Left kidney (tissue), 8 donors: ENCODE results near the gene WFDC2. TPM values are rescaled to one million over a fixed set of nuclear protein-coding genes. Genes with fewer than 3 reads are reported as not detected.
A peak's percentile ranks its signal among the peaks of the same experiment; 100 is the strongest.

Source experiments
- DNase-seq: peaks from one replicate; pipeline ENCODE4 v3.0.0-alpha.2; 2013
- long read RNA-seq, 8 donors: transcript quantifications; one replicate each; lab custom pipeline, GENCODE V29; 2026
- polyA plus RNA-seq: library from polyadenylated mRNA; unstranded; fragments of 120-200 nt; gene quantifications from one replicate; pipeline ENCODE4 v1.2.1, GENCODE V29; 2013; ENCODE audit not compliant: insufficient read length

Gene WFDC2
- polyA plus RNA-seq, result 164 TPM
- long read RNA-seq, donor 1, transcript WFDC2-203 (2 exons, 818 nt), result minor isoform, 27 of 128 reads
- long read RNA-seq, donor 1, transcript WFDC2-204 (4 exons, 614 nt), result major isoform, 76 of 128 reads
- long read RNA-seq, donor 1, partial matches to known transcripts, result 22 of 128 reads
- long read RNA-seq, donor 1, other reads (novel, unspliced or antisense), result 0 of 128 reads
- long read RNA-seq, donor 2, transcript WFDC2-203 (2 exons, 818 nt), result minor isoform, 18 of 91 reads
- long read RNA-seq, donor 2, transcript WFDC2-204 (4 exons, 614 nt), result major isoform, 58 of 91 reads
- long read RNA-seq, donor 2, partial matches to known transcripts, result 12 of 91 reads
- long read RNA-seq, donor 2, other reads (novel, unspliced or antisense), result 0 of 91 reads
- long read RNA-seq, donor 3, transcript WFDC2-204 (4 exons, 614 nt), result major isoform, 71 of 109 reads
- long read RNA-seq, donor 3, transcript WFDC2-203 (2 exons, 818 nt), result minor isoform, 20 of 109 reads
- long read RNA-seq, donor 3, partial matches to known transcripts, result 18 of 109 reads
- long read RNA-seq, donor 3, other reads (novel, unspliced or antisense), result 0 of 109 reads
- long read RNA-seq, donor 4, transcript WFDC2-204 (4 exons, 614 nt), result major isoform, 8 of 16 reads
- long read RNA-seq, donor 4, partial matches to known transcripts, result 6 of 16 reads
- long read RNA-seq, donor 4, other reads (novel, unspliced or antisense), result 0 of 16 reads
- long read RNA-seq, donor 5, transcript WFDC2-203 (2 exons, 818 nt), result minor isoform, 24 of 156 reads
- long read RNA-seq, donor 5, transcript WFDC2-204 (4 exons, 614 nt), result major isoform, 125 of 156 reads
- long read RNA-seq, donor 5, partial matches to known transcripts, result 7 of 156 reads
- long read RNA-seq, donor 5, other reads (novel, unspliced or antisense), result 0 of 156 reads
- long read RNA-seq, donor 6, transcript WFDC2-203 (2 exons, 818 nt), result minor isoform, 16 of 74 reads
- long read RNA-seq, donor 6, transcript WFDC2-204 (4 exons, 614 nt), result major isoform, 51 of 74 reads
- long read RNA-seq, donor 6, partial matches to known transcripts, result 5 of 74 reads
- long read RNA-seq, donor 6, other reads (novel, unspliced or antisense), result 0 of 74 reads
- long read RNA-seq, donor 7, transcript WFDC2-203 (2 exons, 818 nt), result minor isoform, 39 of 207 reads
- long read RNA-seq, donor 7, transcript WFDC2-204 (4 exons, 614 nt), result major isoform, 144 of 207 reads
- long read RNA-seq, donor 7, partial matches to known transcripts, result 23 of 207 reads
- long read RNA-seq, donor 7, other reads (novel, unspliced or antisense), result 0 of 207 reads
- long read RNA-seq, donor 8, transcript WFDC2-204 (4 exons, 614 nt), result major isoform, 42 of 46 reads
- long read RNA-seq, donor 8, partial matches to known transcripts, result 0 of 46 reads
- long read RNA-seq, donor 8, other reads (novel, unspliced or antisense), result 0 of 46 reads

GRCh38 chr20:45469336-45470261, at the start of gene WFDC2:
Gene WFDC2 (plus strand): TSS chr20:45469753. CDS start chr20:45469782, 29 bp downstream.
- peak; percentile 57 for DNase-seq

GRCh38 chr20:45420125-45420524, 49.4 kb upstream of the WFDC2 start:
- DNase-seq, result no peak

- no peak for DNase-seq
Observed at GRCh38 chr20:45423700-45424099, 45.9 kb upstream of the WFDC2 start.

GRCh38 chr20:45425561-45425960, 44.0 kb upstream of the WFDC2 start:
- no peak for DNase-seq

- no peak for DNase-seq
Observed at GRCh38 chr20:45426320-45427016, 43.1 kb upstream of the WFDC2 start.

- DNase-seq, result no peak
Observed at GRCh38 chr20:45427236-45428149, 42.1 kb upstream of the WFDC2 start.

GRCh38 chr20:45429618-45430017, 39.9 kb upstream of the WFDC2 start:
- no peak for DNase-seq

GRCh38 chr20:45432294-45432693, 37.3 kb upstream of the WFDC2 start:
- DNase-seq, result no peak

GRCh38 chr20:45433316-45433715, 36.2 kb upstream of the WFDC2 start:
- DNase-seq, result no peak

- no peak for DNase-seq
Observed at GRCh38 chr20:45433976-45434375, 35.6 kb upstream of the WFDC2 start.

- peak; percentile 79 for DNase-seq
Observed at GRCh38 chr20:45436732-45437485, 32.6 kb upstream of the WFDC2 start.

- no peak for DNase-seq
Observed at GRCh38 chr20:45440424-45440823, 29.1 kb upstream of the WFDC2 start.

GRCh38 chr20:45440891-45441685, 28.5 kb upstream of the WFDC2 start:
- DNase-seq, result peak; percentile 38

- DNase-seq, result no peak
Observed at GRCh38 chr20:45441746-45442145, 27.8 kb upstream of the WFDC2 start.

GRCh38 chr20:45444050-45444449, 25.5 kb upstream of the WFDC2 start:
- no peak for DNase-seq

- DNase-seq, result no peak
Observed at GRCh38 chr20:45445805-45446562, 23.6 kb upstream of the WFDC2 start.
